GM19372 (cell line): ENCODE data around the gene TPRN.

Source experiments
- ATAC-seq: cut with Tn5 transposase; IDR thresholded peaks from one replicate; pipeline ENCODE4 v1.9.1; 2021; ENCODE audit warnings: mild to moderate bottlenecking, low read depth, moderate library complexity; ENCODE audit not compliant: unreplicated experiment

TPRN gene

GRCh38 chr9:137147091-137147792 lies 53.3 kb downstream of the TPRN start:
- no peak for ATAC-seq

GRCh38 chr9:137146527-137146918 lies 54.0 kb downstream of the TPRN start:
- no peak for ATAC-seq

DNA sequence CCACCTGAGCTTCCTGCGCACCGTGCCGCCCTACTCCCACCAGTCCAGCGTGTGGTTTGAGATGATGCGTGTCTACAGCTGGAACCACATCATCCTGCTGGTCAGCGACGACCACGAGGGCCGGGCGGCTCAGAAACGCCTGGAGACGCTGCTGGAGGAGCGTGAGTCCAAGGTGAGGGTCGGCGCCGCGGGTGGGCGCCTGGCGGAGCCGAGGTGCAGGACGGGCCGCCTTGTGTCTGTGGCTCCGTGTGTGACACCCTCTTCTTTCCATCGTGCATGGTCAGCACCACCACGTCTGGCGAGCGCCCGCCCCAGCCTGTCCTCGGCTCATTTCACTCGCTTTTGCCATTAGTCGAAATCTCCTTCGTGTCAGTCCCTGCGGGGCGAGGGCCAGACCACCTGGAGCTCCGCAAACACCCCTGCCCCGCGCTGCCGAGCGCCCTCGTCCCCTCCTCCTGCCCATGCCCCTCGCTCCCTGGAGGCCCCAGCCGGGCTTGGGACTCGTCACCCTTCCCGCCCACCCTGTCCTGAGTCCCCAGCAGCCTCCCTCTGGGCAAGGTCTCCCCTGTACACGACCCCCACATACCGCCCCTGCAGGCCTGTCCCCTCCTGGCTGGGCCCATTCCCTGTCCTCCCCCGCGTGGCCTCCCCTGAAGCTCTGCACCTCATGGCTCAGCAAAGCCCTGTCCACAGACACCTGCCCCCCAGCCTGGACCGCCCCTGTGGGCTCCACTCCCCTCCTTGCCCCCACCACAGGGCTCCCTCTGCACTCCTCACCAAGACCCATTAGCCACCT lies 54.6 kb downstream of the TPRN start:
- ATAC-seq: no peak

GRCh38 chr9:137143459-137143858 lies 57.1 kb downstream of the TPRN start:
- ATAC-seq: no peak

GRCh38 chr9:137141976-137142936 lies 58.3 kb downstream of the TPRN start:
- ATAC-seq: no peak
